ENCODE results near the gene STIM1.
"Not testable (repeated sequence)": the region's sequence is repeated elsewhere in the genome, so short reads cannot be mapped to it uniquely, and the experiment has no call there.

The STIM1 gene

GRCh38 chr11:4123218-4123617, 267.8 kb downstream of the STIM1 start:
- no peak for ATAC-seq (ENCODE audit: insufficient read depth, low read depth)
- Histone ChIP-seq H3K9me3 (ENCODE audit: insufficient read depth, low read length, severe bottlenecking) (no peaks in the 10 kb centered on the region), H3K4me2 (ENCODE audit: insufficient read depth, low read length) (no peak overlapping the region)

GRCh38 chr11:4125141-4125540, 269.7 kb downstream of the STIM1 start:
- Histone ChIP-seq H3K4me2 (ENCODE audit: insufficient read depth, low read length) (no peak overlapping the region), H2AFZ (ENCODE audit: low read depth, low read length) (no peak overlapping the region), H3K9me3 (ENCODE audit: insufficient read depth, low read length, severe bottlenecking) (no peaks in the 10 kb centered on the region), H3K27me3 (ENCODE audit: insufficient read depth, low read length, poor library complexity) (no peaks in the 10 kb centered on the region), H3K79me2 (ENCODE audit: insufficient read depth, low read length) (no peaks in the 10 kb centered on the region; the same call in 1 of the 2 replicates), H3K4me3 (ENCODE audit: low read depth in 1 of 2, low read length in 2 of 2) (no peak overlapping the region), H3K9ac (ENCODE audit: low read depth, low read length) (no peak overlapping the region), H3K4me1 (ENCODE audit: insufficient read depth, low read length) (no peaks in the 10 kb centered on the region), H4K20me1 (ENCODE audit: insufficient read depth, low read length) (no peaks in the 10 kb centered on the region), H3K27ac (ENCODE audit: low read length) (no peak overlapping the region), H3K36me3 (ENCODE audit: insufficient read depth, low read length) (peaks cover 95% of the 10 kb centered on the region)
- no peak for ATAC-seq (ENCODE audit: insufficient read depth, low read depth)
- no peak for TF ChIP-seq CTCF (IDR thresholded peaks at IDR 0.05; ENCODE audit: borderline replicate concordance, extremely low read depth, low read length, poor library complexity, severe bottlenecking)
- no peak for DNase-seq

More at GRCh38 chr11:4123218-4123617, 267.8 kb downstream of the STIM1 start:
- Histone ChIP-seq H3K4me1 (ENCODE audit: insufficient read depth, low read length) (no peaks in the 10 kb centered on the region), H3K79me2 (ENCODE audit: insufficient read depth, low read length) (peaks cover under 1% of the 10 kb centered on the region; the same call in 1 of the 2 replicates), H3K27me3 (ENCODE audit: insufficient read depth, low read length, poor library complexity) (no peaks in the 10 kb centered on the region), H3K27ac (ENCODE audit: low read length) (no peak overlapping the region), H3K4me3 (ENCODE audit: low read depth in 1 of 2, low read length in 2 of 2) (no peak overlapping the region), H2AFZ (ENCODE audit: low read depth, low read length) (no peak overlapping the region), H4K20me1 (ENCODE audit: insufficient read depth, low read length) (peaks cover 1% of the 10 kb centered on the region; the same call in 1 of the 2 replicates), H3K9ac (ENCODE audit: low read depth, low read length) (no peak overlapping the region), H3K36me3 (ENCODE audit: insufficient read depth, low read length) (peaks cover 97% of the 10 kb centered on the region)
- no peak for TF ChIP-seq EZH2 (IDR thresholded peaks at IDR 0.05; ENCODE audit: borderline replicate concordance, low read depth, low read length, severe bottlenecking)
- TF ChIP-seq CTCF (IDR thresholded peaks at IDR 0.05; ENCODE audit: borderline replicate concordance, extremely low read depth, low read length, poor library complexity, severe bottlenecking), result no peak
- DNase-seq, result no peak

GRCh38 chr11:4127357-4127756, 271.9 kb downstream of the STIM1 start:
- no peak for ATAC-seq (ENCODE audit: insufficient read depth, low read depth)
- DNase-seq, result no peak
- no peak for TF ChIP-seq CTCF (IDR thresholded peaks at IDR 0.05; ENCODE audit: borderline replicate concordance, extremely low read depth, low read length, poor library complexity, severe bottlenecking)
- TF ChIP-seq EZH2 (IDR thresholded peaks at IDR 0.05; ENCODE audit: borderline replicate concordance, low read depth, low read length, severe bottlenecking), result no peak
- no peaks in the 10 kb centered on the region for H3K9me3 ChIP-seq (ENCODE audit: insufficient read depth, low read length, severe bottlenecking)
- H3K9ac ChIP-seq (ENCODE audit: low read depth, low read length), result no peak overlapping the region
- no peaks in the 10 kb centered on the region for H3K79me2 ChIP-seq (ENCODE audit: insufficient read depth, low read length)
- H3K4me1 ChIP-seq (ENCODE audit: insufficient read depth, low read length), result no peaks in the 10 kb centered on the region
- H3K36me3 ChIP-seq (ENCODE audit: insufficient read depth, low read length), result peaks cover 95% of the 10 kb centered on the region
- H3K4me2 ChIP-seq (ENCODE audit: insufficient read depth, low read length), result no peak overlapping the region
- no peak overlapping the region for H3K27ac ChIP-seq (ENCODE audit: low read length)
- no peaks in the 10 kb centered on the region for H3K27me3 ChIP-seq (ENCODE audit: insufficient read depth, low read length, poor library complexity)
- H2AFZ ChIP-seq (ENCODE audit: low read depth, low read length), result no peak overlapping the region
- H3K4me3 ChIP-seq (ENCODE audit: low read depth in 1 of 2, low read length in 2 of 2), result no peak overlapping the region
- no peaks in the 10 kb centered on the region for H4K20me1 ChIP-seq (ENCODE audit: insufficient read depth, low read length)

- H3K9me3 ChIP-seq (ENCODE audit: insufficient read depth, low read length, severe bottlenecking); H3K27ac ChIP-seq (ENCODE audit: low read length); ATAC-seq (ENCODE audit: insufficient read depth, low read depth); H3K79me2 ChIP-seq (ENCODE audit: insufficient read depth, low read length); H3K4me2 ChIP-seq (ENCODE audit: insufficient read depth, low read length); DNase-seq; H4K20me1 ChIP-seq (ENCODE audit: insufficient read depth, low read length); H2AFZ ChIP-seq (ENCODE audit: low read depth, low read length); H3K4me1 ChIP-seq (ENCODE audit: insufficient read depth, low read length); H3K9ac ChIP-seq (ENCODE audit: low read depth, low read length); H3K27me3 ChIP-seq (ENCODE audit: insufficient read depth, low read length, poor library complexity); H3K4me3 ChIP-seq (ENCODE audit: low read depth in 1 of 2, low read length in 2 of 2): not testable (repeated sequence)
- peaks cover 97% of the 10 kb centered on the region for H3K36me3 ChIP-seq (ENCODE audit: insufficient read depth, low read length)
These were observed 274.8 kb downstream of the STIM1 start for GRCh38 chr11:4130219-4130618.

Data from DND-41 (cell line).